Parathyroid adenoma (tissue), 2 donors: Measurements from ENCODE around the gene SLC25A26.

Source experiments
- H2AFZ ChIP-seq: fragments of 300-600 bp; sonication (generic); one replicate; pipeline ENCODE4 v1.7.0; 2017; ENCODE audit warnings: antibody characterized with exemption, mild to moderate bottlenecking
- H3K27ac ChIP-seq: fragments of 300-600 bp; sonication (generic); one replicate; pipeline ENCODE4 v1.7.0; 2017
- H3K27me3 ChIP-seq: fragments of 300-600 bp; sonication (generic); one replicate; pipeline ENCODE4 v1.7.0; 2017; ENCODE audit warnings: low read length; ENCODE audit not compliant: control insufficient read depth, insufficient read depth
- H3K36me3 ChIP-seq: fragments of 300-600 bp; sonication (generic); one replicate; pipeline ENCODE4 v1.7.0; 2017; ENCODE audit warnings: low read length; ENCODE audit not compliant: control insufficient read depth, insufficient read depth
- H3K4me1 ChIP-seq: fragments of 300-600 bp; sonication (generic); one replicate; pipeline ENCODE4 v1.7.0; 2017; ENCODE audit warnings: control low read depth
- H3K4me2 ChIP-seq: fragments of 300-600 bp; sonication (generic); one replicate; pipeline ENCODE4 v1.7.0; 2017; ENCODE audit warnings: low read length
- H3K4me3 ChIP-seq: fragments of 300-600 bp; sonication (generic); one replicate; pipeline ENCODE4 v1.7.0; 2017; ENCODE audit warnings: low read depth, low read length
- H3K79me2 ChIP-seq: fragments of 300-600 bp; sonication (generic); one replicate; pipeline ENCODE4 v1.7.0; 2017; ENCODE audit warnings: control low read depth
- H3K9ac ChIP-seq: fragments of 300-600 bp; sonication (generic); one replicate; pipeline ENCODE4 v1.7.0; 2017; ENCODE audit warnings: mild to moderate bottlenecking
- H3K9me3 ChIP-seq: fragments of 300-600 bp; sonication (generic); one replicate; pipeline ENCODE4 v1.7.0; 2017; ENCODE audit warnings: low read length; ENCODE audit not compliant: control insufficient read depth
- TF ChIP-seq, protein P1 (sequence below): fragments of 300-600 bp; sonication (generic); IDR thresholded peaks from one replicate; pipeline ENCODE4 v1.7.0; 2017; ENCODE audit warnings: antibody characterized with exemption, mild to moderate bottlenecking
- donor health status: primary hyperparathyroidism.

Gene SLC25A26

DNA sequence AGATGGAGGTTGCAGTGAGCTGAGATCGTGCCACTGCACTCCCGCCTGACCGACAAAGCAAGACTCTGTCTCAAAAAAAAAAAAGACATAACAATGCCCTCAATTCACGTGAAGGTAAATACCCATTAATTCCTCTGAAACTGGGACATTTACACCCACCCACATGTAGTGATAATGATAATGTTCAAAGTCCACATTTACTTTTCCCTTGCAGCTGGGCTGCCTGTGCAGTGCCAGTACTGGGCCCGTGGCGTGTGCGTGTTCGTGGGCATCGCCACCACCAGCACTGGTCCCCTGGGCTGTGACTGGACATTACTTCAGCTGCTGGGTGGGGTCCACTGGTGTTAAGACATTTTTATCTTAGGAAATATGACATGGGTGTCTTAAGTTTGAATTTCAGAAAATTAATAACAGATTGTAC, 123.6 kb downstream of the SLC25A26 start:
- no peaks in the 10 kb centered on the region for H3K9me3 ChIP-seq
- H3K27me3 ChIP-seq = no peaks in the 10 kb centered on the region
- H3K36me3 ChIP-seq = no peaks in the 10 kb centered on the region
- no peak overlapping the region for H3K27ac ChIP-seq
- peaks cover 2% of the 10 kb centered on the region for H3K79me2 ChIP-seq
- no peak overlapping the region for H3K9ac ChIP-seq
- H3K4me1 ChIP-seq = no peaks in the 10 kb centered on the region
- no peak overlapping the region for H3K4me2 ChIP-seq
- no peak overlapping the region for H2AFZ ChIP-seq
- H3K4me3 ChIP-seq = no peak overlapping the region
- TF ChIP-seq, protein P1, sequence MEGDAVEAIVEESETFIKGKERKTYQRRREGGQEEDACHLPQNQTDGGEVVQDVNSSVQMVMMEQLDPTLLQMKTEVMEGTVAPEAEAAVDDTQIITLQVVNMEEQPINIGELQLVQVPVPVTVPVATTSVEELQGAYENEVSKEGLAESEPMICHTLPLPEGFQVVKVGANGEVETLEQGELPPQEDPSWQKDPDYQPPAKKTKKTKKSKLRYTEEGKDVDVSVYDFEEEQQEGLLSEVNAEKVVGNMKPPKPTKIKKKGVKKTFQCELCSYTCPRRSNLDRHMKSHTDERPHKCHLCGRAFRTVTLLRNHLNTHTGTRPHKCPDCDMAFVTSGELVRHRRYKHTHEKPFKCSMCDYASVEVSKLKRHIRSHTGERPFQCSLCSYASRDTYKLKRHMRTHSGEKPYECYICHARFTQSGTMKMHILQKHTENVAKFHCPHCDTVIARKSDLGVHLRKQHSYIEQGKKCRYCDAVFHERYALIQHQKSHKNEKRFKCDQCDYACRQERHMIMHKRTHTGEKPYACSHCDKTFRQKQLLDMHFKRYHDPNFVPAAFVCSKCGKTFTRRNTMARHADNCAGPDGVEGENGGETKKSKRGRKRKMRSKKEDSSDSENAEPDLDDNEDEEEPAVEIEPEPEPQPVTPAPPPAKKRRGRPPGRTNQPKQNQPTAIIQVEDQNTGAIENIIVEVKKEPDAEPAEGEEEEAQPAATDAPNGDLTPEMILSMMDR = no peak

- Histone ChIP-seq H3K4me1 (no peaks in the 10 kb centered on the region), H3K36me3 (no peaks in the 10 kb centered on the region), H3K27me3 (no peaks in the 10 kb centered on the region), H3K27ac (no peak overlapping the region), H3K9ac (no peak overlapping the region), H3K4me3 (no peak overlapping the region), H3K4me2 (no peak overlapping the region), H3K9me3 (no peaks in the 10 kb centered on the region), H2AFZ (no peak overlapping the region), H3K79me2 (peaks cover 2% of the 10 kb centered on the region)
- TF ChIP-seq, protein P1 = no peak
These were observed 124.2 kb downstream of the SLC25A26 start for GRCh38 chr3:66344848-66345578.

DNA sequence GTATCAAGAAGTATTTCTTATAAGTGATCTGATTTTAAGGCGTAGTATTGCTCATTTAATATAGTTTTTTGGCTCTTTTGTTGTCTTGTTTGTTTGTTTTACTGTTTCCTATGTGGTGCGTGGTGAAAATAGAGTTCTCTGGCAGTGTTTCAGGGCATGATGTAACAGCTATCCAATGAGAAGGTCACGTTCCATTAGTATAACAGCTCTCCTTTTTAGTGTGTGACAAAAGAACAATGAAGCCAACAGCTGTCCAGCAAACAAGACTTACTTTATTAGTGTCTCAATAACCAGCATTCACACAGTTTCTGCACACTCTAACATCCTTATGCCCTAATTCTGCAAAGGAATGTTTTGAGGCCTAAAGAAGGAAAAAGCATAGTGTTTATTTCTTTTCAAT, 127.9 kb downstream of the SLC25A26 start:
- H3K9me3 ChIP-seq = no peaks in the 10 kb centered on the region
- no peak overlapping the region for H3K4me3 ChIP-seq
- TF ChIP-seq, protein P1 = no peak
- H2AFZ ChIP-seq = no peak overlapping the region
- H3K27me3 ChIP-seq = no peaks in the 10 kb centered on the region
- no peak overlapping the region for H3K4me2 ChIP-seq
- H3K9ac ChIP-seq = no peak overlapping the region
- H3K27ac ChIP-seq = no peak overlapping the region
- no peaks in the 10 kb centered on the region for H3K4me1 ChIP-seq
- H3K79me2 ChIP-seq = no peaks in the 10 kb centered on the region
- H3K36me3 ChIP-seq = no peaks in the 10 kb centered on the region

- Histone ChIP-seq H3K4me1 (no peaks in the 10 kb centered on the region), H3K4me2 (no peak overlapping the region), H3K27ac (no peak overlapping the region), H3K36me3 (no peaks in the 10 kb centered on the region), H3K9me3 (no peaks in the 10 kb centered on the region), H3K4me3 (no peak overlapping the region), H2AFZ (no peak overlapping the region), H3K79me2 (no peaks in the 10 kb centered on the region), H3K9ac (no peak overlapping the region), H3K27me3 (no peaks in the 10 kb centered on the region)
- TF ChIP-seq, protein P1 = no peak
These were observed 129.8 kb downstream of the SLC25A26 start for GRCh38 chr3:66350601-66351000.

- Histone ChIP-seq H3K4me3 (no peak overlapping the region), H3K9me3 (no peaks in the 10 kb centered on the region), H3K9ac (no peak overlapping the region), H3K4me1 (no peaks in the 10 kb centered on the region), H3K79me2 (no peaks in the 10 kb centered on the region), H3K27me3 (no peaks in the 10 kb centered on the region), H3K4me2 (no peak overlapping the region), H3K27ac (no peak overlapping the region), H3K36me3 (no peaks in the 10 kb centered on the region), H2AFZ (no peak overlapping the region)
- TF ChIP-seq, protein P1 = no peak
These were observed 132.2 kb downstream of the SLC25A26 start for GRCh38 chr3:66353039-66353438.
